Testis (tissue), 3 donors: ENCODE results near the gene ANKRD33. TPM values are rescaled to one million over a fixed set of nuclear protein-coding genes. Genes with fewer than 3 reads are reported as not detected.
A peak's percentile ranks its signal among the peaks of the same experiment; 100 is the strongest.

Experiments used
- DNase-seq: peaks from one replicate; pipeline ENCODE4 v3.0.0-alpha.2; 2019
- H3K27ac ChIP-seq, 2 donors: fragments of 200-600 bp; sonication (generic); one replicate each; pipeline ENCODE4 v1.5.1; 2019
- H3K27me3 ChIP-seq: fragments of 200-600 bp; sonication (generic); one replicate; pipeline ENCODE4 v1.5.1; 2019
- H3K36me3 ChIP-seq: fragments of 200-600 bp; sonication (generic); one replicate; pipeline ENCODE4 v1.5.1; 2017; ENCODE audit warnings: low read depth; ENCODE audit errors: missing control alignments
- H3K4me1 ChIP-seq: fragments of 200-600 bp; sonication (generic); one replicate; pipeline ENCODE4 v1.5.1; 2019
- H3K4me3 ChIP-seq, 2 donors: fragments of 200-600 bp; sonication (generic); one replicate each; pipeline ENCODE4 v1.5.1; 2017 to 2019
- H3K9me3 ChIP-seq: fragments of 200-600 bp; sonication (generic); one replicate; pipeline ENCODE4 v1.5.1; 2017
- CTCF ChIP-seq, 3 experiments: fragments of 450-650 bp in 2 of 3; fragments of 200-600 bp in 1 of 3; sonication (generic) in 1 of 3; IDR thresholded peaks; one replicate each; pipeline ENCODE4 v1.5.1; 2016 to 2019; ENCODE audit warnings: antibody characterized with exemption in 3 of 3, mild to moderate bottlenecking in 2 of 3, moderate library complexity in 1 of 3
- POLR2A ChIP-seq: fragments of 450-650 bp; IDR thresholded peaks from one replicate; pipeline ENCODE4 v1.6.1; 2017; ENCODE audit warnings: antibody characterized with exemption, mild to moderate bottlenecking, moderate library complexity
- WGBS, 2 donors: methylation state at CpG; one replicate each; pipeline ENCODE4 v1.1.5; 2018; 5-methylcytosine and 5-hydroxymethylcytosine counted together
- intact Hi-C: fragments of 100-400 bp; cut with DNase I; formaldehyde crosslinking; loops from one replicate; pipeline ENCODE4 v1.15.1; 2023; ENCODE audit warnings: low total_unique reads
- polyA plus RNA-seq: library from polyadenylated mRNA; stranded (reverse); fragments of 350-450 nt; fragmentation: Illumina TruSeq; extraction: RNeasy Lipid Tissue Mini Kit (QIAGEN cat#74804); gene quantifications from one replicate; pipeline ENCODE4 v1.2.3, GENCODE V29; 2014; ENCODE audit warnings: low read depth, low replicate concordance; ENCODE audit not compliant: insufficient read depth
- total RNA-seq, 2 donors: library from RNA; depleted of rRNA; stranded (reverse); fragments of >200 nt; gene quantifications; one replicate each; pipeline ENCODE4 v1.2.3, GENCODE V29; 2016

Gene ANKRD33
- total and polyA plus RNA-seq, 3 donors from 2014 or later, result 0.25 to 0.68 TPM; not detected in 1

DNA sequence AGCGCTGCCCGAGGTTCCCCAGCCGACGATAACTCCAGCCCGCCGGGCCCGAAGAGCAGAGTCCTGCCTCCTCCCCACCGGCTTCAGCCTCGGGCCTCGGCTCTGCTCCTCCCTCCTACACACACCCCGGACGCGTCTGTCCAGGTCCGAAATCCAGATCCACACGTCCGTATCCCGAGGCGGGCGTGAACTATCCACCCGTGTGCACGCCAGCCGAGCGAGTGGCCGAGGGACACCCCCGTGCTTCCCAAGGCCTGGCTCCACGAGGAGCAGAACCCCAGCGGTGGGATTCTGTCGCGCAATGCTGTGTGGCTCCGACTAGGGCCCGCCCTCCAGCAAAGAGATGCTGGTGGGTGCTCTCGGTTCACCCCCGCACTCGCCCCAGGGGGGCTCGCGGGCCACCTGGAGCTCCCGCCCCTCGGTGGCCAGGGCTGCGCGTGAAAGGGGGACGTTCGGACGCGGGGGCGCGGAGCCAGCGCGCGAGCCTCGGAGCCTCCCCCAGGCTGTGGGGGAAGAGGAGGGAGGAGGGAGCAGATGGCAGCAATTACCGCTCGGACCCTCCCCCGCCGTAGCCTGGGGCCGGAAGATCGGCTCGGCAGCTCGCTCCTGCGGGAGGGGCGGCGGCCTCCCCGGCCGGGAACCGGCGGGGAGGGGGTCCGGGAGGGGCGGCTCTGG lies 18.9 kb upstream of the ANKRD33 start:
- 0 to 3% methylated on average over 9 to 54 of the region's 67 CpGs for WGBS, 2 donors
- intact Hi-C loops, result no loop called here
- no peak for DNase-seq
- H3K4me3 ChIP-seq, result peak overlapping the region; percentile 33 to 59
- H3K27me3 ChIP-seq, result no peaks in the 10 kb centered on the region
- peaks cover 5% of the 10 kb centered on the region for H3K4me1 ChIP-seq
- no peaks in the 10 kb centered on the region for H3K36me3 ChIP-seq
- H3K27ac ChIP-seq, result no peak overlapping the region
- H3K9me3 ChIP-seq, result no peaks in the 10 kb centered on the region
- TF ChIP-seq CTCF (IDR thresholded peaks at IDR 0.05) (no peak), POLR2A (no peak)

DNA sequence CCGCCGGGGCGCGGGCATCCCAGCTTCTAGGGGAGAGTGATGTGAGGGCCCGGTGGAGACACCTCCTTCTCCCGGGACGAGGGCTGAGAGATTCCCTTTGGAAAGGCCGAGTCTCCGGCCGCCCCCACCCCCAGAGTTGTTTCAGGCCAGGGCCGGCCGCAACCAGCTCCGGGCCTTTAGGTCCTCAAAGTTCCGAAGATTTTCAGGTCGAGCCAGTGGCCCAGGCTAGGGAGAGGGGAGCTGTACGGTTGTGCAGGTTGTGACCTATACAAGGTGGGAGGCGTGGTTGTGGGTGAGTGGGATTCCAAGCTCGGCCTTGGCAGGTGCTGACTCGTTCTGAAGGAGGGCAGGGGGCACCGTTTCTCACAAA lies 18.4 kb upstream of the ANKRD33 start:
- H3K36me3 ChIP-seq, result no peaks in the 10 kb centered on the region
- peaks cover 5% of the 10 kb centered on the region for H3K4me1 ChIP-seq
- no peaks in the 10 kb centered on the region for H3K27me3 ChIP-seq
- H3K27ac ChIP-seq, result no peak overlapping the region
- H3K4me3 ChIP-seq, result peak overlapping the region; percentile 33 to 59
- 18 to 36% methylated on average over 6 to 20 of the region's 20 CpGs for WGBS, 2 donors
- TF ChIP-seq POLR2A (no peak), CTCF (IDR thresholded peaks at IDR 0.05) (no peak)
- no peak for DNase-seq
- no peaks in the 10 kb centered on the region for H3K9me3 ChIP-seq
- intact Hi-C loops, result no loop called here

DNA sequence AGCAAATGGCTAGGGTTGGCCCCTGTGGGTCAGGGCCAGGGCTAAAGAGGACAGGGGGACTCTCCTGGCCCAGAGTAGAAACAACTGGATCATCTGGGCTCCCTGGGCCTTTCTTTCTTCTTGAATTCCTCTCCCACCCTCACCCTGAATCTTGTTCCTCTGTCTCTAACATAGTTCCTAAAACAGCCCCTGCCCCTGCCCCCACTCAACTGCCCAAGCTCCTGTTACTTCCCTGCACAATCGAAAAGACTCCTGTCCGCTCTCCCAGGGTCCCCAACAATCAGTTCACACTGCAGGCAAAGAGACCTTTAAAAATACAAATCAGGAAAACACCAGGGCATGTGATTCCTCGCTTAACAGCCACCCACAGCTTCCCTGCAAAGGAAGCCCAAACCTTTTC lies 18.0 kb upstream of the ANKRD33 start:
- 53 to 61% methylated on average over 3 of the region's 3 CpGs for WGBS, 2 donors
- no peak overlapping the region for H3K4me3 ChIP-seq
- peaks cover 5% of the 10 kb centered on the region for H3K4me1 ChIP-seq
- no peaks in the 10 kb centered on the region for H3K36me3 ChIP-seq
- H3K27me3 ChIP-seq, result no peaks in the 10 kb centered on the region
- no peak overlapping the region for H3K27ac ChIP-seq
- no peaks in the 10 kb centered on the region for H3K9me3 ChIP-seq
- intact Hi-C loops, result loop anchor here (10.0 kb wide), 1 partner anchor 185 kb away; no protein-coding TSS in a partner anchor
- TF ChIP-seq CTCF (IDR thresholded peaks at IDR 0.05), result no peak
- TF ChIP-seq POLR2A, result no peak
- no peak for DNase-seq

GRCh38 chr12:51870504-51870903 lies 17.4 kb upstream of the ANKRD33 start:
- H3K36me3 ChIP-seq, result no peaks in the 10 kb centered on the region
- H3K4me3 ChIP-seq, result no peak overlapping the region
- no peaks in the 10 kb centered on the region for H3K9me3 ChIP-seq
- no peak overlapping the region for H3K27ac ChIP-seq
- H3K27me3 ChIP-seq, result no peaks in the 10 kb centered on the region
- 68 to 74% methylated on average over 4 of the region's 4 CpGs for WGBS, 2 donors
- intact Hi-C loops, result loop anchor here (10.0 kb wide), 1 partner anchor 186 kb away; no protein-coding TSS in a partner anchor
- DNase-seq, result no peak
- H3K4me1 ChIP-seq, result peaks cover 5% of the 10 kb centered on the region
- TF ChIP-seq POLR2A (no peak), CTCF (IDR thresholded peaks at IDR 0.05) (no peak)

GRCh38 chr12:51871126-51871525 lies 16.8 kb upstream of the ANKRD33 start:
- DNase-seq, result peak; percentile 41
- Histone ChIP-seq H3K9me3 (no peaks in the 10 kb centered on the region), H3K4me3 (no peak overlapping the region), H3K27me3 (no peaks in the 10 kb centered on the region), H3K36me3 (no peaks in the 10 kb centered on the region), H3K27ac (no peak overlapping the region), H3K4me1 (peaks cover 5% of the 10 kb centered on the region)
- intact Hi-C loops, result loop anchor here (10.0 kb wide), 1 partner anchor 186 kb away; no protein-coding TSS in a partner anchor
- no peak for TF ChIP-seq CTCF (IDR thresholded peaks at IDR 0.05)
- TF ChIP-seq POLR2A, result no peak
- 67 to 89% methylated on average over 5 to 6 of the region's 6 CpGs for WGBS, 2 donors
